Fibroblast of skin of back (primary cell): ENCODE data around the gene DES.

Experiments used
- DNase-seq: peaks from one replicate; pipeline ENCODE4 v3.0.0-alpha.2; 2013

Gene DES

GRCh38 chr2:219419331-219420197, 1.4 kb downstream of the DES start:
- DNase-seq = no peak

GRCh38 chr2:219420687-219421086, 2.5 kb downstream of the DES start:
- no peak for DNase-seq

- DNase-seq = no peak
Observed at GRCh38 chr2:219421323-219421722, 3.1 kb downstream of the DES start.

GRCh38 chr2:219422952-219423534, 4.9 kb downstream of the DES start:
- DNase-seq = no peak

GRCh38 chr2:219423652-219424377, 5.6 kb downstream of the DES start:
- DNase-seq = no peak

- DNase-seq = no peak
Observed at GRCh38 chr2:219425238-219426067, 7.3 kb downstream of the DES start.

- DNase-seq = no peak
Observed at GRCh38 chr2:219426068-219426443, 7.9 kb downstream of the DES start.

GRCh38 chr2:219426534-219427136, 8.5 kb downstream of the DES start:
- DNase-seq = no peak

- no peak for DNase-seq
Observed at GRCh38 chr2:219428469-219428868, 10.3 kb downstream of the DES start.

- no peak for DNase-seq
Observed at GRCh38 chr2:219429958-219430606, 11.9 kb downstream of the DES start.

- DNase-seq = peak; percentile 67
Observed at GRCh38 chr2:219430633-219431615, 12.7 kb downstream of the DES start.

GRCh38 chr2:219433666-219434467, 15.7 kb downstream of the DES start:
- peak; percentile 77 for DNase-seq

GRCh38 chr2:219434468-219434717, 16.2 kb downstream of the DES start:
- no peak for DNase-seq

GRCh38 chr2:219434718-219435525, 16.7 kb downstream of the DES start, which contains the start of gene SPEG:
Gene SPEG, plus strand, starts transcription at chr2:219434843. Its CDS starts 135 bp downstream, at chr2:219434978.
- DNase-seq = peak; percentile 28

GRCh38 chr2:219435701-219436100, 17.5 kb downstream of the DES start:
- no peak for DNase-seq

- DNase-seq = no peak
Observed at GRCh38 chr2:219436491-219436890, 18.3 kb downstream of the DES start.

GRCh38 chr2:219437141-219437540, 19.0 kb downstream of the DES start:
- no peak for DNase-seq

GRCh38 chr2:219437690-219438206, 19.6 kb downstream of the DES start:
- no peak for DNase-seq

GRCh38 chr2:219438453-219438852, 20.3 kb downstream of the DES start:
- DNase-seq = no peak
